HG03196 (cell line): ENCODE results near the gene CTSD.

Experiments
- ATAC-seq: cut with Tn5 transposase; IDR thresholded peaks from one replicate; pipeline ENCODE4 v1.9.1; 2021; ENCODE audit not compliant: unreplicated experiment

CTSD gene

GRCh38 chr11:1745701-1746320 lies 17.9 kb downstream of the CTSD start:
- no peak for ATAC-seq

- ATAC-seq: no peak
Observed at GRCh38 chr11:1744891-1745700, 18.6 kb downstream of the CTSD start.

GRCh38 chr11:1744137-1744886 lies 19.4 kb downstream of the CTSD start:
- no peak for ATAC-seq

- ATAC-seq: no peak
Observed at GRCh38 chr11:1743585-1744136, 20.1 kb downstream of the CTSD start.

GRCh38 chr11:1742869-1743584 lies 20.7 kb downstream of the CTSD start:
- no peak for ATAC-seq

GRCh38 chr11:1742371-1742770 lies 21.4 kb downstream of the CTSD start:
- ATAC-seq: no peak

GRCh38 chr11:1741741-1742140 lies 22.0 kb downstream of the CTSD start:
- ATAC-seq: no peak

GRCh38 chr11:1740786-1741530 lies 22.8 kb downstream of the CTSD start:
- no peak for ATAC-seq

GRCh38 chr11:1739576-1739975 lies 24.2 kb downstream of the CTSD start:
- no peak for ATAC-seq

GRCh38 chr11:1738380-1738779 lies 25.3 kb downstream of the CTSD start:
- no peak for ATAC-seq

GRCh38 chr11:1737080-1737757 lies 26.5 kb downstream of the CTSD start:
- no peak for ATAC-seq

GRCh38 chr11:1736447-1736992 lies 27.2 kb downstream of the CTSD start:
- no peak for ATAC-seq

- no peak for ATAC-seq
Observed at GRCh38 chr11:1735271-1735670, 28.5 kb downstream of the CTSD start.

GRCh38 chr11:1734641-1735081 lies 29.1 kb downstream of the CTSD start:
- ATAC-seq: no peak

GRCh38 chr11:1733716-1734640 lies 29.7 kb downstream of the CTSD start:
- no peak for ATAC-seq

GRCh38 chr11:1733009-1733715 lies 30.6 kb downstream of the CTSD start:
- no peak for ATAC-seq

- ATAC-seq: no peak
Observed at GRCh38 chr11:1732418-1733008, 31.2 kb downstream of the CTSD start.
